Cerebellar cortex (tissue), 1 donor: ENCODE measurements around the gene RAB5A.
"Not testable (repeated sequence)": the region's sequence is repeated elsewhere in the genome, so short reads cannot be mapped to it uniquely, and the experiment has no call there.

Experiments
- DNase-seq: peaks from one replicate; pipeline ENCODE4 v3.0.0-alpha.2; 2015; ENCODE audit warnings: low spot score

Gene RAB5A

DNA sequence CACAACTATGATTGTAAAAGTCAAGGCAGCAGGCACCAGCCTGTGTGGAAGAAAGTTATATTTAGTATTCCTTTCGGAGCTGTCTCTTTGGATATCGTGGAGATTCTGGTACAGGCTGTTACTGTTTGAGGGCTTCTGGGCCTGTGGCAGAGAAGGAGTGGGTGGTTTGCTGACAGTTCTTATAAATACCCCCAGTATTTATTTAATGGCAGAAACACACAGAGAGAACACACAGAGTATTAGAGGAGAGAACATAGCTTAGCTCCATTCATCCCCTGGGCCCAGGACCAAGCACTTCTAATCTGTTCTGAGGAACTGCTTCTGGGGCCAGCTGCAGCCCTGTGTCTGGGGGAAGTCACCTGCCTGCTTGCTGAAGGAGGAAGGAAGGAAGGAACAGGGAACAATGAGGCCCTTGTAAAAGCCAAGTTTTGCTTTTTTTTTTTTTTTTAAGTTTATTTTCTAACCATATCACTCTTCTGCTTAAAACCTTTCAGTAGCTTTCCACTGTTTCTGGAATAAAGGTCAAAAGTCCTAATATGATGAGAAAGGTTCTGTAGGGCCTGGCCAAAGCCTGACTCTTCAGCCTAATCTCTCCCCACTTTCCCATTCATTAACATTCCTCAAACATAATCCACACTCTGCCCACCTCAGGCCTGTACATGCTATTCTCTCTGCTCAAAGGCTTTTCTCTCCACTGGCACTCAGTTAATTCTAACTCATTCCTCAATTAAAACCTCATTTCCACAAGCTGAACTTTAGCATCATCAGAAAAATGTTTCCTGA lies 76.9 kb downstream of the RAB5A start:
- DNase-seq = no peak

DNA sequence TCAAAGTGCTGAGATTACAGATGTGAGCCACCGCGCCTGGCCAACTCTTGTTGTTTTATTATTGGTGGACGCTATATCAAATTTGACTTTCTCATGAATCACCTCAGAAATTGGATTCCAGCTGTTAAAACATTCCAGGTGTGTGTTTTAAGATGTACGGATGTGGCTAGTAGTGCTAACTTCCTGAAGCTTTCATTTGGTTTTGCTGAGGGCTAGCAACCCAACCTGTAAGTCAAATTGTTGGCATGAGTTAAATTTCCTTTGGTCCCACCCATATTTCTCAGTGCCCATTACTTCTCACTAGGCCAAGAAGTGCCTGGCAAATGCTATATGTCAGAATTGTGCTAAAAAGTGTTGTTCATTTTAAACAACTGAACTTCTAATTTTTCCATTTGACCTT lies 80.2 kb downstream of the RAB5A start:
- DNase-seq = no peak

DNA sequence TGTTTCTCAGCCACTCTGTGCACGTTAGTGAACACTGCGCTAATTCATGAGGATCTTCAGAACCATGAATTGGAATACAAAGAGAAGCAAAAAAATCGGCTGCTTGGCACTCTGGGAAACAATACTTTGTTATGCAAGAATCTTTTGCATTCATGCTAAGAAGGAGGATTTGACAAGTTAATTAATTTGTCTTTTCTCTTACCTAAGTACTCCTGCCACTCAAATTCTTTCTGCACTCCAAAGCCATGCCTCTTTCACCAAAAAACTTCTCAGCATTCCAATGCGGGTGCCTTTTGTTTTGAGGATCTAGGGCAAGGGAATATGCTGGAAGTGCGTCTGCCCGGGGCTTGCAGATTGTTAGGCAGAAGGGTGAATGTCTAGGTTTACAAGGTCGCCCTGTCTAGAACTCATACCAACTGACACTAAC lies 82.0 kb downstream of the RAB5A start:
- no peak for DNase-seq

DNA sequence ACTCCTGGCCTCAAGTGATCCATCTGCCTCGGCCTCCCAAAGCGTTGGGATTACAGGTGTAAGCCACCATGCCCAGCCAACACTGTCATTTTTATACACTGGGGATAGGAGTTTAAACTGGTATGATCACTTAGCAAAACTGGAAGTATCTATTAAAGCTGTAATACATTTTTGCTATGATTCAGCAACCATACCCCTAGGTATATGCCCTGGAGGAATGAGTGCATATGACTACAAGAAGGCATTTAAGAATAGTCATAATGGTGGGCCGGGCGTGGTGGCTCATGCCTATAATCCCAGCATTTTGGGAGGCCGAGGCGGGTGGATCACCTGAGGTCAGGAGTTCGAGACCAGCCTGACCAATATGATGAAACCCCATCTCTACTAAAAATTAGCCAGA lies 85.0 kb downstream of the RAB5A start:
- DNase-seq = not testable (repeated sequence)
